ENCODE results near the gene RHBDL3. TPM values are rescaled to one million over a fixed set of nuclear protein-coding genes. Genes with fewer than 3 reads are reported as not detected.
A peak's percentile ranks its signal among the peaks of the same experiment; 100 is the strongest.

RHBDL3 gene
- total RNA-seq, 4 donors from 2014 or later: 0.29 to 3.8 (median 2.4) TPM; not detected in 1

DNA sequence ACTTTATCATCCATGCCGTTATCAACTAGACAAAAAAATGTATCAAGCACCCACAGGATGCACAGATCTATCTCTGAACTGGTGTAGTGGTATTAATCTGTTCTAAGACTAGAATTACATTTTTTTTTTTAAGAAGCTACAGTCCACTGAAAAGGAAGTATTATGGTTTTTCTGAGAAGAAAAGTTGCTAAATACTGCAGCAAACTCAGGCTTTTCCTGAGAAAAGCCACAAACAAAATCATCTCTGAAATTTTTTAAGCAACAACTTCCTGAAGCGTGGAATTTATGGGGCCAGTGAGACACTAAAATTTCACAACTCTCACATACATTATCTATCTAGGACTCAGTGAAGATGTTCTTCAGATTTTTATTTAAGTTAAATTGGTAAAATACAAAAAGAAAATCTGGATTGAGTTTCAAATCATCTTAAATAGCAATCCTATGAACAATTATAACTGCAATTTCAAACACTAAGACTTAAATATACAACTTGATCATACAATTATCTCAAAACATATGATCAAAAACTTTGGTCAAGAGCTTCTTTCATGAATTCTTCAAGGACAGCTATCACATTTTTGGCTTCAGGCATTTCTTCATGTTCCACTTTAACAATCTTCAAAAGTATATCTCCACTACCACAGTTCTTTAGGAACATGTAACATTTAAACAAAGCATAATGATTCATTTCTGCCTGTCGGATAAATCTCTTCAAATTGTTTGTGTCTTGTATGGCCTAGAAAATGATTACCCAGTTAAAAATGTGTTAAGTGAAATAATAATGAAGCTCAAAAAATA, 65.8 kb downstream of the RHBDL3 start:
- no peak for DNase-seq
- H3K27ac ChIP-seq: no peak overlapping the region
- no peaks in the 10 kb centered on the region for H3K27me3 ChIP-seq
- H3K4me3 ChIP-seq: no peak overlapping the region
- no peaks in the 10 kb centered on the region for H3K36me3 ChIP-seq
- H3K4me1 ChIP-seq: no peaks in the 10 kb centered on the region
- intact Hi-C loops (cut with DNase I; ENCODE audit: low total_unique reads): no loop called here
- H3K9me3 ChIP-seq: no peaks in the 10 kb centered on the region
- TF ChIP-seq CTCF (IDR thresholded peaks at IDR 0.05) (no peak), POLR2A (IDR thresholded peaks at IDR 0.05) (no peak)

DNA sequence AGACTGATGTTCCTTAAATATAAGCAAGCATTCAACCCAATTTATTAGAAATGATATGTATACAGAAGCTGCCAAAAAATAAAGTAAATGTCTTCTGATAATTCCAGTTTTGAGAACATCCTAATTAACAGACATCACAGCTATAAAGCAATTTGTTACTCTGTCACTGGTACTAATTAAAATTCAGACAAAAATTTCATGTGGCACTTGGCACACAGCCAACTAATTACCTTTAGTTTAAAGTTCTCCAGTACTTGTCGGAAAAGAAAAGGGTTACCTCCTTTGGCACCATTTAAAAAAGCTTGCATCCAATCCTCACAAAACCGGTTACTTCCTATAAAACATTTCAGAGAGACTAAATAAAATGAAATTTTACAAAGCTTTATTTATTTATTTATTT, 67.6 kb downstream of the RHBDL3 start:
- Histone ChIP-seq H3K36me3 (no peaks in the 10 kb centered on the region), H3K27ac (no peak overlapping the region), H3K4me3 (no peak overlapping the region), H3K9me3 (no peaks in the 10 kb centered on the region), H3K4me1 (no peaks in the 10 kb centered on the region), H3K27me3 (no peaks in the 10 kb centered on the region)
- intact Hi-C loops (cut with DNase I; ENCODE audit: low total_unique reads): no loop called here
- no peak for DNase-seq
- no peak for TF ChIP-seq CTCF (IDR thresholded peaks at IDR 0.05)
- no peak for TF ChIP-seq POLR2A (IDR thresholded peaks at IDR 0.05)

GRCh38 chr17:32335046-32335445, 69.4 kb downstream of the RHBDL3 start:
- no peak for DNase-seq
- Histone ChIP-seq H3K36me3 (no peaks in the 10 kb centered on the region), H3K4me1 (no peaks in the 10 kb centered on the region), H3K4me3 (no peak overlapping the region), H3K27ac (no peak overlapping the region), H3K27me3 (no peaks in the 10 kb centered on the region), H3K9me3 (no peaks in the 10 kb centered on the region)
- intact Hi-C loops (cut with DNase I; ENCODE audit: low total_unique reads): no loop called here
- TF ChIP-seq CTCF (IDR thresholded peaks at IDR 0.05): no peak
- TF ChIP-seq POLR2A (IDR thresholded peaks at IDR 0.05): no peak

DNA sequence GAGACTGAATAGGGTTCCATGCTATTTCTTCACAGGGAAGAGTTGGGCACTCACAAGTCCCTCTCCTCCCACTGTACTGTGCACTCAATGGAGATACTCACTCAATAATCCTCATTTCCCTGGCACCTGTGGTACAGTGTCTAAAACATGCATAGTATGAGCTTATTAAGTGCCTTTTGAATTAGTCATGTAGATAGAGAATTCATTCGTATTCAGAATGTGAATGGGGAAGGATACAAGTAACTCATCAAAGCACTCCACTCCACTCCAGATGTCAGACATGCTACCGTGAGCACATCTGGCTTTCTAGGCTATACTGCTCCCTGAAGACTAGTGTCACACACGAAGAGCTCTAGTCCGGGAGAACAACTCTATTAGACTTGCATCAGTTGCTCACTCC, 70.1 kb downstream of the RHBDL3 start:
- Histone ChIP-seq H3K27me3 (no peaks in the 10 kb centered on the region), H3K36me3 (no peaks in the 10 kb centered on the region), H3K27ac (no peak overlapping the region), H3K4me3 (no peak overlapping the region), H3K9me3 (no peaks in the 10 kb centered on the region), H3K4me1 (no peaks in the 10 kb centered on the region)
- no peak for TF ChIP-seq POLR2A (IDR thresholded peaks at IDR 0.05)
- TF ChIP-seq CTCF (IDR thresholded peaks at IDR 0.05): no peak
- intact Hi-C loops (cut with DNase I; ENCODE audit: low total_unique reads): no loop called here
- DNase-seq: no peak

- Histone ChIP-seq H3K36me3 (no peaks in the 10 kb centered on the region), H3K4me1 (no peaks in the 10 kb centered on the region), H3K27ac (peak overlapping the region; percentile 82 to 85), H3K9me3 (no peaks in the 10 kb centered on the region), H3K4me3 (peak overlapping the region; percentile 52 to 58), H3K27me3 (no peaks in the 10 kb centered on the region)
- TF ChIP-seq CTCF (IDR thresholded peaks at IDR 0.05): no peak
- no peak for TF ChIP-seq POLR2A (IDR thresholded peaks at IDR 0.05)
- intact Hi-C loops (cut with DNase I; ENCODE audit: low total_unique reads): no loop called here
- DNase-seq: no peak
Observed at GRCh38 chr17:32341141-32341856, 75.7 kb downstream of the RHBDL3 start.

All from uterus (tissue), 4 donors.